SK-N-SH (cell line): ENCODE measurements around the gene POLR2J.
"Not testable (repeated sequence)": the region's sequence is repeated elsewhere in the genome, so short reads cannot be mapped to it uniquely, and the experiment has no call there.

Experiments
- NRF1 ChIP-seq: IDR thresholded peaks from 2 replicates; pipeline ENCODE4 v1.6.1; 2012; ENCODE audit warnings: low read depth, mild to moderate bottlenecking, low read length
- RFX5 ChIP-seq: IDR thresholded peaks from 2 replicates; pipeline ENCODE4 v1.6.1; 2012; ENCODE audit warnings: mild to moderate bottlenecking, improper control_type of control experiment, low read length
- TAF1 ChIP-seq: IDR thresholded peaks from 2 replicates; pipeline ENCODE4 v1.6.1; 2012; ENCODE audit warnings: low read depth, mild to moderate bottlenecking, low read length, moderate library complexity, borderline replicate concordance
- TEAD4 ChIP-seq: IDR thresholded peaks from 2 replicates; pipeline ENCODE4 v1.4.0; 2012; ENCODE audit warnings: mild to moderate bottlenecking, borderline replicate concordance; ENCODE audit not compliant: insufficient read depth
- TF ChIP-seq, protein P1 (sequence below): fragments of 200-600 bp; sonication (generic); IDR thresholded peaks from 2 replicates; pipeline ENCODE4 v1.6.1; 2017; ENCODE audit warnings: antibody characterized with exemption, mild to moderate bottlenecking, moderate library complexity
- TF ChIP-seq, protein P2 (sequence below): IDR thresholded peaks from 2 replicates; pipeline ENCODE4 v1.6.1; 2012; ENCODE audit warnings: mild to moderate bottlenecking, low read depth, low read length, moderate library complexity
- TF ChIP-seq, protein P3 (sequence below): fragments of 150-350 bp; IDR thresholded peaks from 2 replicates; pipeline ENCODE4 v1.6.1; 2017; ENCODE audit warnings: antibody characterized with exemption, low read length, low read depth, borderline replicate concordance

DNA sequence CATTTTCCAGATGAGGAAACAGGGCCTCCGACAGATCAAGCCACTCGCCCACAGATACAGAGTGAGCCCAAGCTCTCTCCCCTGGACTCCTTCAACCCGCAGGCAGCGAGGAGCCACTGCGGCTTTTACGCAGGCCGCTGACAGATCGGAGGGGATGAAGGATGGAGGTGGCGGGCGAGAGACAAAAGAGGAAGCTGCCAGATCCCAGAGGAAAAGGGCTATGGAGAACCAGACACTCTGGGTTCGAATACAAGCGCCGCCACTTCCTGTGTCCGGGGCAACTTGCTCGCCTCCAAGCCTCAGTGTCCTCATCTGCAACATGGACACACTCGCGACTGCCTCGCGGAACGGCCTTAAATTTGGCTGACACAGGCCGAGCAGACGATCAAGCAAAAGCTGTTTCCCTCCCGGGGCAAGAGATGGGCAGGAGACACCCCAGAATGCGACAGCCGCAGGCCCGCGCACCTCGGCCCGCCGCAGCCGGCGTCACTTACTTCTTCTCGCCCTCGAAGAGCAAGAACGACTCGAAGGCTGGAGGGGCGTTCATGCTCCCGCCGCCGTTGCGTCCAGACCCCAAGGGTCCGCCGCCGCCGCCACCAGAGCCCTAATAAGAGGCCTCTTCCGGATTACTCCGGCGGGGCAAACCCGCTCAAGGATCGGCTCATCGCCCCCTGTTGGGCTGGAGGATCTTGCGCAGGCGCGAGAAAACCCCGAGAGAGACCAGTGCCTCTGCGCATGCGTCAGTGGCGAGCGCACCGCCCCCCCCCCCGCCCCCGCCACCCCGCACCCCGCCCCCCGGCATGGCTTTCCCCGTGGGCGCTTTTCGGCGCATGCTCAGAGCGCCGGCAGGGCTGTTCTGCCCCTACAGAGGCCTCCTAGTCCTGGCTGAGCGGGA lies at the start of gene POLR2J:
- TF ChIP-seq TAF1 (peak; percentile 19; the same call in 1 of the 2 replicates), NRF1 (peak; percentile 53)
- TF ChIP-seq, protein P1, sequence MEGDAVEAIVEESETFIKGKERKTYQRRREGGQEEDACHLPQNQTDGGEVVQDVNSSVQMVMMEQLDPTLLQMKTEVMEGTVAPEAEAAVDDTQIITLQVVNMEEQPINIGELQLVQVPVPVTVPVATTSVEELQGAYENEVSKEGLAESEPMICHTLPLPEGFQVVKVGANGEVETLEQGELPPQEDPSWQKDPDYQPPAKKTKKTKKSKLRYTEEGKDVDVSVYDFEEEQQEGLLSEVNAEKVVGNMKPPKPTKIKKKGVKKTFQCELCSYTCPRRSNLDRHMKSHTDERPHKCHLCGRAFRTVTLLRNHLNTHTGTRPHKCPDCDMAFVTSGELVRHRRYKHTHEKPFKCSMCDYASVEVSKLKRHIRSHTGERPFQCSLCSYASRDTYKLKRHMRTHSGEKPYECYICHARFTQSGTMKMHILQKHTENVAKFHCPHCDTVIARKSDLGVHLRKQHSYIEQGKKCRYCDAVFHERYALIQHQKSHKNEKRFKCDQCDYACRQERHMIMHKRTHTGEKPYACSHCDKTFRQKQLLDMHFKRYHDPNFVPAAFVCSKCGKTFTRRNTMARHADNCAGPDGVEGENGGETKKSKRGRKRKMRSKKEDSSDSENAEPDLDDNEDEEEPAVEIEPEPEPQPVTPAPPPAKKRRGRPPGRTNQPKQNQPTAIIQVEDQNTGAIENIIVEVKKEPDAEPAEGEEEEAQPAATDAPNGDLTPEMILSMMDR, result peak; percentile 52
- TF ChIP-seq, protein P2, sequence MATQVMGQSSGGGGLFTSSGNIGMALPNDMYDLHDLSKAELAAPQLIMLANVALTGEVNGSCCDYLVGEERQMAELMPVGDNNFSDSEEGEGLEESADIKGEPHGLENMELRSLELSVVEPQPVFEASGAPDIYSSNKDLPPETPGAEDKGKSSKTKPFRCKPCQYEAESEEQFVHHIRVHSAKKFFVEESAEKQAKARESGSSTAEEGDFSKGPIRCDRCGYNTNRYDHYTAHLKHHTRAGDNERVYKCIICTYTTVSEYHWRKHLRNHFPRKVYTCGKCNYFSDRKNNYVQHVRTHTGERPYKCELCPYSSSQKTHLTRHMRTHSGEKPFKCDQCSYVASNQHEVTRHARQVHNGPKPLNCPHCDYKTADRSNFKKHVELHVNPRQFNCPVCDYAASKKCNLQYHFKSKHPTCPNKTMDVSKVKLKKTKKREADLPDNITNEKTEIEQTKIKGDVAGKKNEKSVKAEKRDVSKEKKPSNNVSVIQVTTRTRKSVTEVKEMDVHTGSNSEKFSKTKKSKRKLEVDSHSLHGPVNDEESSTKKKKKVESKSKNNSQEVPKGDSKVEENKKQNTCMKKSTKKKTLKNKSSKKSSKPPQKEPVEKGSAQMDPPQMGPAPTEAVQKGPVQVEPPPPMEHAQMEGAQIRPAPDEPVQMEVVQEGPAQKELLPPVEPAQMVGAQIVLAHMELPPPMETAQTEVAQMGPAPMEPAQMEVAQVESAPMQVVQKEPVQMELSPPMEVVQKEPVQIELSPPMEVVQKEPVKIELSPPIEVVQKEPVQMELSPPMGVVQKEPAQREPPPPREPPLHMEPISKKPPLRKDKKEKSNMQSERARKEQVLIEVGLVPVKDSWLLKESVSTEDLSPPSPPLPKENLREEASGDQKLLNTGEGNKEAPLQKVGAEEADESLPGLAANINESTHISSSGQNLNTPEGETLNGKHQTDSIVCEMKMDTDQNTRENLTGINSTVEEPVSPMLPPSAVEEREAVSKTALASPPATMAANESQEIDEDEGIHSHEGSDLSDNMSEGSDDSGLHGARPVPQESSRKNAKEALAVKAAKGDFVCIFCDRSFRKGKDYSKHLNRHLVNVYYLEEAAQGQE, result not testable (repeated sequence)
- TF ChIP-seq, protein P3, sequence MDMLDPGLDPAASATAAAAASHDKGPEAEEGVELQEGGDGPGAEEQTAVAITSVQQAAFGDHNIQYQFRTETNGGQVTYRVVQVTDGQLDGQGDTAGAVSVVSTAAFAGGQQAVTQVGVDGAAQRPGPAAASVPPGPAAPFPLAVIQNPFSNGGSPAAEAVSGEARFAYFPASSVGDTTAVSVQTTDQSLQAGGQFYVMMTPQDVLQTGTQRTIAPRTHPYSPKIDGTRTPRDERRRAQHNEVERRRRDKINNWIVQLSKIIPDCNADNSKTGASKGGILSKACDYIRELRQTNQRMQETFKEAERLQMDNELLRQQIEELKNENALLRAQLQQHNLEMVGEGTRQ, result not testable (repeated sequence)
- not testable (repeated sequence) for TF ChIP-seq TEAD4, RFX5
